HL-60 (cell line): ENCODE results near the gene NLGN1.

ENCODE experiments used
- CTCF ChIP-seq: IDR thresholded peaks from one replicate; pipeline ENCODE4 v1.5.1; 2011; ENCODE audit warnings: low read length, control low read depth, inconsistent platforms; ENCODE audit not compliant: insufficient read depth
- GABPA ChIP-seq: IDR thresholded peaks from 2 replicates; pipeline ENCODE4 v1.6.1; 2012; ENCODE audit warnings: low read depth
- SPI1 ChIP-seq: IDR thresholded peaks from 2 replicates; pipeline ENCODE4 v1.6.1; 2012; ENCODE audit warnings: low read depth, mild to moderate bottlenecking, borderline replicate concordance

GRCh38 chr3:173945806-173946205, 548.3 kb downstream of the NLGN1 start:
- TF ChIP-seq CTCF (no peak), GABPA (no peak), SPI1 (no peak)
